ENCODE measurements around the gene TNFAIP8.

The TNFAIP8 gene

GRCh38 chr5:119359737-119360413 is 4.1 kb downstream of the TNFAIP8 start:
- no peak overlapping the region for H3K23ac ChIP-seq (ENCODE audit: low read length)
- WGBS (ENCODE audit: extremely low coverage, insufficient coverage, low lambda C conversion rate): no CpG with 5 or more reads among the region's 4 CpGs
- H3K27me3 ChIP-seq (ENCODE audit: insufficient read depth, low read length, poor library complexity): no peaks in the 10 kb centered on the region

GRCh38 chr5:119360905-119361593 is 5.2 kb downstream of the TNFAIP8 start:
- Histone ChIP-seq H2BK5ac (ENCODE audit: low read length) (no peak overlapping the region), H3K9ac (ENCODE audit: low read length) (no peak overlapping the region), H3K4ac (ENCODE audit: low read depth, low read length) (no peak overlapping the region), H3K4me3 (ENCODE audit: low read length) (no peak overlapping the region), H2BK15ac (replicated peaks; ENCODE audit: low read depth) (no peak overlapping the region), H3K79me1 (ENCODE audit: low read length) (peaks cover 13% of the 10 kb centered on the region), H3K27ac (ENCODE audit: low read depth, low read length) (no peak overlapping the region), H3K23ac (ENCODE audit: low read length) (no peak overlapping the region), H3K36me3 (ENCODE audit: control insufficient read depth, insufficient read depth, low read length) (no peaks in the 10 kb centered on the region), H4K8ac (ENCODE audit: low read depth, low read length) (no peak overlapping the region), H3K4me2 (ENCODE audit: low read length) (no peak overlapping the region), H3K56ac (ENCODE audit: low read length) (no peak overlapping the region), H3K4me1 (ENCODE audit: control insufficient read depth, low read depth, low read length) (peaks cover 7% of the 10 kb centered on the region), H3K79me2 (ENCODE audit: control insufficient read depth, insufficient read depth, low read length) (no peaks in the 10 kb centered on the region), H2AK5ac (ENCODE audit: low read length) (no peak overlapping the region), H4K5ac (ENCODE audit: low read length) (no peak overlapping the region), H3K18ac (ENCODE audit: low read length) (no peak overlapping the region), H2BK120ac (ENCODE audit: low read depth, low read length) (no peak overlapping the region), H3K27me3 (ENCODE audit: insufficient read depth, low read length, poor library complexity) (no peaks in the 10 kb centered on the region)
- no peak for DNase-seq
- no CpG with 5 or more reads among the region's 5 CpGs for WGBS (ENCODE audit: extremely low coverage, insufficient coverage, low lambda C conversion rate)

More at GRCh38 chr5:119359737-119360413, 4.1 kb downstream of the TNFAIP8 start:
- DNase-seq: no peak
- no peaks in the 10 kb centered on the region for H3K79me2 ChIP-seq (ENCODE audit: control insufficient read depth, insufficient read depth, low read length)
- no peak overlapping the region for H3K9ac ChIP-seq (ENCODE audit: low read length)
- H2AK5ac ChIP-seq (ENCODE audit: low read length): no peak overlapping the region
- H4K5ac ChIP-seq (ENCODE audit: low read length): no peak overlapping the region
- peaks cover 13% of the 10 kb centered on the region for H3K79me1 ChIP-seq (ENCODE audit: low read length)
- no peak overlapping the region for H3K56ac ChIP-seq (ENCODE audit: low read length)
- no peak overlapping the region for H2BK15ac ChIP-seq (replicated peaks; ENCODE audit: low read depth)
- peaks cover 7% of the 10 kb centered on the region for H3K4me1 ChIP-seq (ENCODE audit: control insufficient read depth, low read depth, low read length)
- H3K4me2 ChIP-seq (ENCODE audit: low read length): no peak overlapping the region
- no peak overlapping the region for H3K27ac ChIP-seq (ENCODE audit: low read depth, low read length)
- no peak overlapping the region for H2BK120ac ChIP-seq (ENCODE audit: low read depth, low read length)
- no peak overlapping the region for H3K4ac ChIP-seq (ENCODE audit: low read depth, low read length)
- no peak overlapping the region for H4K8ac ChIP-seq (ENCODE audit: low read depth, low read length)
- no peak overlapping the region for H2BK5ac ChIP-seq (ENCODE audit: low read length)
- H3K18ac ChIP-seq (ENCODE audit: low read length): no peak overlapping the region
- H3K36me3 ChIP-seq (ENCODE audit: control insufficient read depth, insufficient read depth, low read length): no peaks in the 10 kb centered on the region
- no peak overlapping the region for H3K4me3 ChIP-seq (ENCODE audit: low read length)

- no CpG with 5 or more reads among the region's 2 CpGs for WGBS (ENCODE audit: extremely low coverage, insufficient coverage, low lambda C conversion rate)
These were observed 5.8 kb downstream of the TNFAIP8 start for GRCh38 chr5:119361594-119362125.

GRCh38 chr5:119362714-119363113 is 6.9 kb downstream of the TNFAIP8 start:
- Histone ChIP-seq H3K36me3 (ENCODE audit: control insufficient read depth, insufficient read depth, low read length) (no peaks in the 10 kb centered on the region), H3K79me1 (ENCODE audit: low read length) (peaks cover 12% of the 10 kb centered on the region), H3K4me1 (ENCODE audit: control insufficient read depth, low read depth, low read length) (peaks cover 6% of the 10 kb centered on the region), H2BK5ac (ENCODE audit: low read length) (no peak overlapping the region), H2BK15ac (replicated peaks; ENCODE audit: low read depth) (no peak overlapping the region), H3K79me2 (ENCODE audit: control insufficient read depth, insufficient read depth, low read length) (no peaks in the 10 kb centered on the region), H3K4ac (ENCODE audit: low read depth, low read length) (no peak overlapping the region), H3K18ac (ENCODE audit: low read length) (no peak overlapping the region), H3K27me3 (ENCODE audit: insufficient read depth, low read length, poor library complexity) (no peaks in the 10 kb centered on the region), H3K4me2 (ENCODE audit: low read length) (no peak overlapping the region), H3K23ac (ENCODE audit: low read length) (no peak overlapping the region), H3K56ac (ENCODE audit: low read length) (no peak overlapping the region), H2BK120ac (ENCODE audit: low read depth, low read length) (no peak overlapping the region), H4K8ac (ENCODE audit: low read depth, low read length) (no peak overlapping the region), H2AK5ac (ENCODE audit: low read length) (no peak overlapping the region), H3K9ac (ENCODE audit: low read length) (no peak overlapping the region), H3K27ac (ENCODE audit: low read depth, low read length) (no peak overlapping the region), H3K4me3 (ENCODE audit: low read length) (no peak overlapping the region), H4K5ac (ENCODE audit: low read length) (no peak overlapping the region)
- no peak for DNase-seq
- WGBS (ENCODE audit: extremely low coverage, insufficient coverage, low lambda C conversion rate): no CpG with 5 or more reads among the region's 2 CpGs

More at GRCh38 chr5:119361594-119362125, 5.8 kb downstream of the TNFAIP8 start:
- H3K27ac ChIP-seq (ENCODE audit: low read depth, low read length): no peak overlapping the region
- no peak overlapping the region for H3K4me2 ChIP-seq (ENCODE audit: low read length)
- H2AK5ac ChIP-seq (ENCODE audit: low read length): no peak overlapping the region
- H3K4me3 ChIP-seq (ENCODE audit: low read length): no peak overlapping the region
- no peak overlapping the region for H2BK5ac ChIP-seq (ENCODE audit: low read length)
- no peak overlapping the region for H3K23ac ChIP-seq (ENCODE audit: low read length)
- H3K18ac ChIP-seq (ENCODE audit: low read length): no peak overlapping the region
- no peak for DNase-seq
- H2BK120ac ChIP-seq (ENCODE audit: low read depth, low read length): no peak overlapping the region
- peaks cover 9% of the 10 kb centered on the region for H3K4me1 ChIP-seq (ENCODE audit: control insufficient read depth, low read depth, low read length)
- no peak overlapping the region for H4K5ac ChIP-seq (ENCODE audit: low read length)
- no peak overlapping the region for H2BK15ac ChIP-seq (replicated peaks; ENCODE audit: low read depth)
- no peaks in the 10 kb centered on the region for H3K79me2 ChIP-seq (ENCODE audit: control insufficient read depth, insufficient read depth, low read length)
- H3K4ac ChIP-seq (ENCODE audit: low read depth, low read length): no peak overlapping the region
- no peak overlapping the region for H3K9ac ChIP-seq (ENCODE audit: low read length)
- no peak overlapping the region for H4K8ac ChIP-seq (ENCODE audit: low read depth, low read length)
- H3K27me3 ChIP-seq (ENCODE audit: insufficient read depth, low read length, poor library complexity): no peaks in the 10 kb centered on the region
- H3K79me1 ChIP-seq (ENCODE audit: low read length): peaks cover 13% of the 10 kb centered on the region
- no peak overlapping the region for H3K56ac ChIP-seq (ENCODE audit: low read length)
- no peaks in the 10 kb centered on the region for H3K36me3 ChIP-seq (ENCODE audit: control insufficient read depth, insufficient read depth, low read length)

- Histone ChIP-seq H3K4ac (ENCODE audit: low read depth, low read length) (no peak overlapping the region), H2BK5ac (ENCODE audit: low read length) (no peak overlapping the region), H3K36me3 (ENCODE audit: control insufficient read depth, insufficient read depth, low read length) (no peaks in the 10 kb centered on the region), H3K4me2 (ENCODE audit: low read length) (no peak overlapping the region), H3K4me3 (ENCODE audit: low read length) (no peak overlapping the region), H4K8ac (ENCODE audit: low read depth, low read length) (no peak overlapping the region), H3K27ac (ENCODE audit: low read depth, low read length) (no peak overlapping the region), H3K79me1 (ENCODE audit: low read length) (peaks cover 12% of the 10 kb centered on the region), H2BK120ac (ENCODE audit: low read depth, low read length) (no peak overlapping the region), H2AK5ac (ENCODE audit: low read length) (no peak overlapping the region), H2BK15ac (replicated peaks; ENCODE audit: low read depth) (no peak overlapping the region), H3K18ac (ENCODE audit: low read length) (no peak overlapping the region), H3K4me1 (ENCODE audit: control insufficient read depth, low read depth, low read length) (peaks cover 4% of the 10 kb centered on the region), H3K79me2 (ENCODE audit: control insufficient read depth, insufficient read depth, low read length) (no peaks in the 10 kb centered on the region), H3K9ac (ENCODE audit: low read length) (no peak overlapping the region), H3K27me3 (ENCODE audit: insufficient read depth, low read length, poor library complexity) (no peaks in the 10 kb centered on the region), H3K56ac (ENCODE audit: low read length) (no peak overlapping the region), H3K23ac (ENCODE audit: low read length) (no peak overlapping the region), H4K5ac (ENCODE audit: low read length) (no peak overlapping the region)
- no CpG with 5 or more reads among the region's 2 CpGs for WGBS (ENCODE audit: extremely low coverage, insufficient coverage, low lambda C conversion rate)
- DNase-seq: no peak
These were observed 7.5 kb downstream of the TNFAIP8 start for GRCh38 chr5:119363271-119363670.

All from mesendoderm (in vitro differentiated cells).